ENCODE results near the gene SEMA7A. TPM values are rescaled to one million over a fixed set of nuclear protein-coding genes. Genes with fewer than 3 reads are reported as not detected.

The SEMA7A gene
- total RNA-seq, 1 experiment from 2014 or later: 74.8 TPM

GRCh38 chr15:74418575-74419338, 15.0 kb downstream of the SEMA7A start:
- peaks cover 50% of the 10 kb centered on the region for H3K4me1 Mint-ChIP-seq (ENCODE audit: low read depth, unreplicated experiment)
- no peaks in the 10 kb centered on the region for H3K9me3 Mint-ChIP-seq (ENCODE audit: low read depth, unreplicated experiment)
- H3K36me3 Mint-ChIP-seq (ENCODE audit: insufficient read depth, unreplicated experiment): peaks cover 66% of the 10 kb centered on the region
- H3K27ac Mint-ChIP-seq (ENCODE audit: unreplicated experiment): no peak overlapping the region
- intact Hi-C loops (cut with micrococcal nuclease; ENCODE audit: unreplicated experiment): no loop called here
- no peak for TF ChIP-seq CTCF (IDR thresholded peaks at IDR 0.05; ENCODE audit: unreplicated experiment)
- no peaks in the 10 kb centered on the region for H3K27me3 Mint-ChIP-seq (ENCODE audit: unreplicated experiment)
- CTCF ChIA-PET: interaction anchor here (0.7 to 1.1 kb wide), 3 partner anchors 10 to 168 kb away, joined by 3 to 5 read pairs (median 3); no protein-coding TSS in a partner anchor
- DNase-seq: no peak
- BruUV-seq (replicated peaks): no TSS peak
- H3K4me3 Mint-ChIP-seq (ENCODE audit: low read depth, unreplicated experiment): no peak overlapping the region

- H3K4me3 Mint-ChIP-seq (ENCODE audit: low read depth, unreplicated experiment): no peak overlapping the region
- no peak for TF ChIP-seq CTCF (IDR thresholded peaks at IDR 0.05; ENCODE audit: unreplicated experiment)
- CTCF ChIA-PET: no interaction called here
- intact Hi-C loops (cut with micrococcal nuclease; ENCODE audit: unreplicated experiment): no loop called here
- no peaks in the 10 kb centered on the region for H3K9me3 Mint-ChIP-seq (ENCODE audit: low read depth, unreplicated experiment)
- no peak for DNase-seq
- H3K36me3 Mint-ChIP-seq (ENCODE audit: insufficient read depth, unreplicated experiment): peaks cover 66% of the 10 kb centered on the region
- BruUV-seq (replicated peaks): no TSS peak
- no peak overlapping the region for H3K27ac Mint-ChIP-seq (ENCODE audit: unreplicated experiment)
- peaks cover 39% of the 10 kb centered on the region for H3K4me1 Mint-ChIP-seq (ENCODE audit: low read depth, unreplicated experiment)
- H3K27me3 Mint-ChIP-seq (ENCODE audit: unreplicated experiment): no peaks in the 10 kb centered on the region
These were observed 16.1 kb downstream of the SEMA7A start for GRCh38 chr15:74417670-74418069.

GRCh38 chr15:74417225-74417624, 16.5 kb downstream of the SEMA7A start:
- H3K9me3 Mint-ChIP-seq (ENCODE audit: low read depth, unreplicated experiment): no peaks in the 10 kb centered on the region
- TF ChIP-seq CTCF (IDR thresholded peaks at IDR 0.05; ENCODE audit: unreplicated experiment): no peak
- CTCF ChIA-PET: no interaction called here
- H3K27me3 Mint-ChIP-seq (ENCODE audit: unreplicated experiment): no peaks in the 10 kb centered on the region
- intact Hi-C loops (cut with micrococcal nuclease; ENCODE audit: unreplicated experiment): no loop called here
- H3K27ac Mint-ChIP-seq (ENCODE audit: unreplicated experiment): no peak overlapping the region
- no TSS peak for BruUV-seq (replicated peaks)
- H3K36me3 Mint-ChIP-seq (ENCODE audit: insufficient read depth, unreplicated experiment): peaks cover 67% of the 10 kb centered on the region
- DNase-seq: no peak
- no peak overlapping the region for H3K4me3 Mint-ChIP-seq (ENCODE audit: low read depth, unreplicated experiment)
- peaks cover 35% of the 10 kb centered on the region for H3K4me1 Mint-ChIP-seq (ENCODE audit: low read depth, unreplicated experiment)

- no peak for TF ChIP-seq CTCF (IDR thresholded peaks at IDR 0.05; ENCODE audit: unreplicated experiment)
- peaks cover 25% of the 10 kb centered on the region for H3K4me1 Mint-ChIP-seq (ENCODE audit: low read depth, unreplicated experiment)
- H3K4me3 Mint-ChIP-seq (ENCODE audit: low read depth, unreplicated experiment): no peak overlapping the region
- H3K27me3 Mint-ChIP-seq (ENCODE audit: unreplicated experiment): no peaks in the 10 kb centered on the region
- H3K27ac Mint-ChIP-seq (ENCODE audit: unreplicated experiment): no peak overlapping the region
- DNase-seq: no peak
- BruUV-seq (replicated peaks): no TSS peak
- no peaks in the 10 kb centered on the region for H3K9me3 Mint-ChIP-seq (ENCODE audit: low read depth, unreplicated experiment)
- H3K36me3 Mint-ChIP-seq (ENCODE audit: insufficient read depth, unreplicated experiment): peaks cover 62% of the 10 kb centered on the region
- CTCF ChIA-PET: no interaction called here
- intact Hi-C loops (cut with micrococcal nuclease; ENCODE audit: unreplicated experiment): no loop called here
These were observed 17.5 kb downstream of the SEMA7A start for GRCh38 chr15:74415966-74416916.
